ENCODE measurements around the gene ABLIM1. TPM values are rescaled to one million over a fixed set of nuclear protein-coding genes. Genes with fewer than 3 reads are reported as not detected.

Gene ABLIM1
- total and polyA plus RNA-seq, 2 experiments from 2014 or later, result 21.9 to 45.1 TPM

DNA sequence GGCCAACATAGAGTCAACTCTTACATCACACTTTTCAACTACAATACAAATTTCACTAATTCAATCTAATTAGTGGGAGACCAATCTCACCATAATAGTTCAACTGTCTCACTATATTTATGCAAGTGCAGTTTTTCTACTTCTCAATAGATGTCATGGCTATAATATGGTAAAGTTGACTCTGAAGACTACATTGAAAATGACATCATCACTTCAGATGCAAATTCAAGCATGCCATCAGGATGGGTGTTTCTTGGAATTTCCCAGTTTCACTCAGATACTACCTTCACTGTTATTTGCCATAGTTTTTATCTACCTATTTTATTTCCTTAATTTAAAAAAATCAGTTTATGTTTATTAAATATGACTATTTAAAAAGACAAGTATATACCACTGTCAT is 67.1 kb downstream of the ABLIM1 start (continued):
- TF ChIP-seq ZNF462 (CRISPR knock-in tag; IDR thresholded peaks at IDR 0.05) (no peak), ZNF114 (CRISPR knock-in tag; IDR thresholded peaks at IDR 0.05) (no peak), NANOG (IDR thresholded peaks at IDR 0.05; ENCODE audit: borderline replicate concordance) (no peak), POLR2AphosphoS5 (IDR thresholded peaks at IDR 0.05; ENCODE audit: low read depth) (no peak), REST (IDR thresholded peaks at IDR 0.05; ENCODE audit: unreplicated experiment) (no peak), CREB1 (CRISPR knock-in tag; IDR thresholded peaks at IDR 0.05; ENCODE audit: low read depth) (no peak)

GRCh38 chr10:114584419-114584818 is 73.7 kb downstream of the ABLIM1 start:
- Histone ChIP-seq H3K36me3 (ENCODE audit: insufficient read depth) (no peaks in the 10 kb centered on the region), H3K79me2 (replicated peaks; ENCODE audit: insufficient read depth) (no peaks in the 10 kb centered on the region), H3F3A (replicated peaks; ENCODE audit: low read depth) (no peaks in the 10 kb centered on the region), H4K20me1 (replicated peaks; ENCODE audit: insufficient read depth) (no peaks in the 10 kb centered on the region), H3K27me3 (ENCODE audit: insufficient read depth) (no peaks in the 10 kb centered on the region), H3K4me2 (no peak overlapping the region), H3K9me2 (ENCODE audit: insufficient read depth) (no peaks in the 10 kb centered on the region), H3K27ac (ENCODE audit: low read depth) (no peak overlapping the region), H3K4me1 (ENCODE audit: insufficient read depth) (peaks cover 4% of the 10 kb centered on the region; the same call in 1 of the 2 replicates), H3K4me3 (no peak overlapping the region), H2AFZ (no peak overlapping the region)
- Mint-ChIP-seq H3K27ac (no peak overlapping the region), H3K4me3 (no peak overlapping the region), H3K9me3 (no peaks in the 10 kb centered on the region), H3K27me3 (ENCODE audit: insufficient read depth, low read depth, poor library complexity) (no peaks in the 10 kb centered on the region), H3K4me1 (peaks cover 6% of the 10 kb centered on the region; the same call in 2 of the 3 replicates), H3K36me3 (ENCODE audit: low read depth) (no peaks in the 10 kb centered on the region)
- DNase-seq (ENCODE audit: low spot score) (no peak), ATAC-seq (no peak)
- no peak for TF ChIP-seq POLR2AphosphoS5 (IDR thresholded peaks at IDR 0.05; ENCODE audit: low read depth)
- TF ChIP-seq ETS1 (IDR thresholded peaks at IDR 0.05), result no peak
- no peak for TF ChIP-seq REST (IDR thresholded peaks at IDR 0.05; ENCODE audit: unreplicated experiment)
- no peak for TF ChIP-seq ZNF114 (CRISPR knock-in tag; IDR thresholded peaks at IDR 0.05)
- TF ChIP-seq JUNB (IDR thresholded peaks at IDR 0.05; ENCODE audit: unreplicated experiment), result no peak
- TF ChIP-seq ZNF331 (CRISPR knock-in tag; IDR thresholded peaks at IDR 0.05; ENCODE audit: low read depth), result no peak
